PC-3 (cell line): ENCODE measurements around the gene PHF19.

Experiments
- EZH2 ChIP-seq: fragments of 300-600 bp; sonication (generic); IDR thresholded peaks from one replicate; pipeline ENCODE4 v1.6.1; 2017; ENCODE audit warnings: antibody characterized with exemption, mild to moderate bottlenecking, low read length; ENCODE audit not compliant: unreplicated experiment
- EZH2phosphoT487 ChIP-seq: fragments of 300-600 bp; sonication (generic); IDR thresholded peaks from 2 replicates; pipeline ENCODE4 v1.6.1; 2018; ENCODE audit warnings: mild to moderate bottlenecking, antibody characterized with exemption, low read length, borderline replicate concordance
- TF ChIP-seq, protein P1 (sequence below): fragments of 300-600 bp; sonication (generic); conservative IDR thresholded peaks from 2 replicates; pipeline ENCODE4 v1.5.1; 2017; ENCODE audit warnings: antibody characterized with exemption, low read depth, mild to moderate bottlenecking, low read length

- no peak for TF ChIP-seq EZH2phosphoT487
- TF ChIP-seq, protein P1, sequence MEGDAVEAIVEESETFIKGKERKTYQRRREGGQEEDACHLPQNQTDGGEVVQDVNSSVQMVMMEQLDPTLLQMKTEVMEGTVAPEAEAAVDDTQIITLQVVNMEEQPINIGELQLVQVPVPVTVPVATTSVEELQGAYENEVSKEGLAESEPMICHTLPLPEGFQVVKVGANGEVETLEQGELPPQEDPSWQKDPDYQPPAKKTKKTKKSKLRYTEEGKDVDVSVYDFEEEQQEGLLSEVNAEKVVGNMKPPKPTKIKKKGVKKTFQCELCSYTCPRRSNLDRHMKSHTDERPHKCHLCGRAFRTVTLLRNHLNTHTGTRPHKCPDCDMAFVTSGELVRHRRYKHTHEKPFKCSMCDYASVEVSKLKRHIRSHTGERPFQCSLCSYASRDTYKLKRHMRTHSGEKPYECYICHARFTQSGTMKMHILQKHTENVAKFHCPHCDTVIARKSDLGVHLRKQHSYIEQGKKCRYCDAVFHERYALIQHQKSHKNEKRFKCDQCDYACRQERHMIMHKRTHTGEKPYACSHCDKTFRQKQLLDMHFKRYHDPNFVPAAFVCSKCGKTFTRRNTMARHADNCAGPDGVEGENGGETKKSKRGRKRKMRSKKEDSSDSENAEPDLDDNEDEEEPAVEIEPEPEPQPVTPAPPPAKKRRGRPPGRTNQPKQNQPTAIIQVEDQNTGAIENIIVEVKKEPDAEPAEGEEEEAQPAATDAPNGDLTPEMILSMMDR = no peak
- no peak for TF ChIP-seq EZH2
Measured at GRCh38 chr9:120904978-120905301, 28.0 kb upstream of the PHF19 start.
